Measurements from ENCODE around the gene ZHX3. TPM values are rescaled to one million over a fixed set of nuclear protein-coding genes. Genes with fewer than 3 reads are reported as not detected.

The ZHX3 gene
- total and polyA plus RNA-seq, 2 donors from 2014 or later = 24.7 to 153 TPM

DNA sequence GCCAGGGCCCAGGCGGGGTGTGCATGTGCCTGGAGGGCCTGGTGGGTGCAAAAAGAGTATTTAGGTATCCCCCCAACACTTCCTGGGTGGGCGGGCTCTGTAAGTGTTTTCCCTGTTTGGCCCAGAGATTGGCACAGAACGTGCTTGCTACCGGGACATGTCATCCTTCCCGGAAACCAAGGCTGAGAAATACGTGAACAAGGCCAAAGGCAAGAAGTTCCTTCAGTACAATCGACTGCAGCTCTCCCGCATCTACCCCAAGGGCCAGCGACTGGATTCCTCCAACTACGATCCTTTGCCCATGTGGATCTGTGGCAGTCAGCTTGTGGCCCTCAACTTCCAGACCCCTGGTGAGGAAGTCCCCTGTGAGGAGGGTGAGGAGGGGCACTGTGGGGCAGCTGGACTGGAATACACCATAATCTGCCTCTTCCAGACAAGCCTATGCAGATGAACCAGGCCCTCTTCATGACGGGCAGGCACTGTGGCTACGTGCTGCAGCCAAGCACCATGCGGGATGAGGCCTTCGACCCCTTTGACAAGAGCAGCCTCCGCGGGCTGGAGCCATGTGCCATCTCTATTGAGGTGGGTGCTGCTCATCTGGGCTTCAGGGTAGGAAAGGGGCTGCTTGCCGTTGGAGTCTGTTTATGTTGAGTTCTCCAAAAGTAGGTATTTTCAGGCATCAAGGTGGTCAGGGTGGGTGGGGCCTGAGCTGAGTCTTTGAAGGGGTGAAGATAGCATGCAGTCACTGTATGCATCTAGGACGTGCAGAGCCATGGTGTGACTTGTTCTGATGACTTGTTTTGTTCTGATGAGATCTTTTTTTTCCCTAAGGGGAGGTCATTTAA lies 145.0 kb downstream of the ZHX3 start:
- no peaks in the 10 kb centered on the region for H3K9me3 ChIP-seq (ENCODE audit: control insufficient read depth in 2 of 3, insufficient read depth in 1 of 3, low read length in 3 of 3)
- H3K27ac ChIP-seq (ENCODE audit: low read depth in 2 of 2, low read length in 2 of 2) = peak overlapping the region; percentile 9 to 71
- FAIRE-seq = no peak
- H3K9ac ChIP-seq (ENCODE audit: low read length in 3 of 3) = no peak overlapping the region
- H3K36me3 ChIP-seq (ENCODE audit: control insufficient read depth in 2 of 3, insufficient read depth in 3 of 3, low read length in 3 of 3) = peaks cover 16 to 44% (median 33%) of the 10 kb centered on the region in 3 donors
- DNase-seq = peak in 3 of 5 donors; percentile 7 to 67 (median 42)
- intact Hi-C loops (cut with DNase I) = loop anchor here (5.0 to 10.0 kb wide), 2 partner anchors 62 to 165 kb away; no protein-coding TSS in a partner anchor
- TF ChIP-seq, protein P1, sequence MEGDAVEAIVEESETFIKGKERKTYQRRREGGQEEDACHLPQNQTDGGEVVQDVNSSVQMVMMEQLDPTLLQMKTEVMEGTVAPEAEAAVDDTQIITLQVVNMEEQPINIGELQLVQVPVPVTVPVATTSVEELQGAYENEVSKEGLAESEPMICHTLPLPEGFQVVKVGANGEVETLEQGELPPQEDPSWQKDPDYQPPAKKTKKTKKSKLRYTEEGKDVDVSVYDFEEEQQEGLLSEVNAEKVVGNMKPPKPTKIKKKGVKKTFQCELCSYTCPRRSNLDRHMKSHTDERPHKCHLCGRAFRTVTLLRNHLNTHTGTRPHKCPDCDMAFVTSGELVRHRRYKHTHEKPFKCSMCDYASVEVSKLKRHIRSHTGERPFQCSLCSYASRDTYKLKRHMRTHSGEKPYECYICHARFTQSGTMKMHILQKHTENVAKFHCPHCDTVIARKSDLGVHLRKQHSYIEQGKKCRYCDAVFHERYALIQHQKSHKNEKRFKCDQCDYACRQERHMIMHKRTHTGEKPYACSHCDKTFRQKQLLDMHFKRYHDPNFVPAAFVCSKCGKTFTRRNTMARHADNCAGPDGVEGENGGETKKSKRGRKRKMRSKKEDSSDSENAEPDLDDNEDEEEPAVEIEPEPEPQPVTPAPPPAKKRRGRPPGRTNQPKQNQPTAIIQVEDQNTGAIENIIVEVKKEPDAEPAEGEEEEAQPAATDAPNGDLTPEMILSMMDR (IDR thresholded peaks at IDR 0.05; ENCODE audit: borderline replicate concordance, extremely low read depth, insufficient read depth) = no peak
- H3K4me1 ChIP-seq (ENCODE audit: control insufficient read depth in 2 of 3, insufficient read depth in 2 of 3, low read depth in 1 of 3, low read length in 3 of 3) = peaks cover 0 to 11% (median 0%) of the 10 kb centered on the region in 3 donors
- H3K4me3 ChIP-seq (ENCODE audit: low read length in 3 of 3) = no peak overlapping the region
- H3K27me3 ChIP-seq (ENCODE audit: control insufficient read depth, insufficient read depth, low read length) = no peaks in the 10 kb centered on the region

DNA sequence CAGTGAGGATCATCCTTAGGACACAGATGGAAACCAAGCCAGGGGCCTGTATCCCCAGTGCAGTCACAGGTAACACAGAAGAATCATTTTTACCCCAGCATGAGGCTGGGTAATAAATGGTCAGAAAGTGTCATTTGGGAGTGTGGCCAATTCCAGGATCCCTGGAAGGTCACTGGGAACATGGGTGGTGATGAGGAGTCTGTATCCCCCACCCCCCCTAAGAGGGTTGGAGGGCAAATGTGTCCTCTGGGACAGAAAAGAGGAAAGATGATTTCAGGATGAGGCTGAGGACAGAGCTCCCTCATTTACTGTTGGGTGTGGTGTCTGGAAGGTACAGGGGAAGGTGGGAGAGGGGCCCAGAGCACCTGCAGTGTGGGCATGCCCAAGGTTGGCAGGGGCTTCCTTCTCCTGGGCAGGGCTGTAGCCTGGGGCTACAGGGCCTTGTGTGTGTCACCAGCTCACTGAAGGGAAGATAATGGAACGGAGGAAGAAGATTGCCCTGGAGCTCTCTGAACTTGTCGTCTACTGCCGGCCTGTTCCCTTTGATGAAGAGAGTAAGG lies 145.7 kb downstream of the ZHX3 start:
- peaks cover 0 to 9% (median 0%) of the 10 kb centered on the region in 3 donors for H3K4me1 ChIP-seq (ENCODE audit: control insufficient read depth in 2 of 3, insufficient read depth in 2 of 3, low read depth in 1 of 3, low read length in 3 of 3)
- H3K36me3 ChIP-seq (ENCODE audit: control insufficient read depth in 2 of 3, insufficient read depth in 3 of 3, low read length in 3 of 3) = peaks cover 13 to 49% (median 38%) of the 10 kb centered on the region in 3 donors
- H3K27me3 ChIP-seq (ENCODE audit: control insufficient read depth, insufficient read depth, low read length) = no peaks in the 10 kb centered on the region
- no peak overlapping the region for H3K9ac ChIP-seq (ENCODE audit: low read length in 3 of 3)
- intact Hi-C loops (cut with DNase I) = loop anchor here (5.0 to 10.0 kb wide), 2 partner anchors 63 to 165 kb away; no protein-coding TSS in a partner anchor
- no peak overlapping the region for H3K4me3 ChIP-seq (ENCODE audit: low read length in 3 of 3)
- TF ChIP-seq, protein P1 (IDR thresholded peaks at IDR 0.05; ENCODE audit: borderline replicate concordance, extremely low read depth, insufficient read depth) = no peak
- peak overlapping the region; percentile 9 to 71 for H3K27ac ChIP-seq (ENCODE audit: low read depth in 2 of 2, low read length in 2 of 2)
- H3K9me3 ChIP-seq (ENCODE audit: control insufficient read depth in 2 of 3, insufficient read depth in 1 of 3, low read length in 3 of 3) = no peaks in the 10 kb centered on the region
- no peak for FAIRE-seq
- DNase-seq = peak in 1 of 5 donors; percentile 38

DNA sequence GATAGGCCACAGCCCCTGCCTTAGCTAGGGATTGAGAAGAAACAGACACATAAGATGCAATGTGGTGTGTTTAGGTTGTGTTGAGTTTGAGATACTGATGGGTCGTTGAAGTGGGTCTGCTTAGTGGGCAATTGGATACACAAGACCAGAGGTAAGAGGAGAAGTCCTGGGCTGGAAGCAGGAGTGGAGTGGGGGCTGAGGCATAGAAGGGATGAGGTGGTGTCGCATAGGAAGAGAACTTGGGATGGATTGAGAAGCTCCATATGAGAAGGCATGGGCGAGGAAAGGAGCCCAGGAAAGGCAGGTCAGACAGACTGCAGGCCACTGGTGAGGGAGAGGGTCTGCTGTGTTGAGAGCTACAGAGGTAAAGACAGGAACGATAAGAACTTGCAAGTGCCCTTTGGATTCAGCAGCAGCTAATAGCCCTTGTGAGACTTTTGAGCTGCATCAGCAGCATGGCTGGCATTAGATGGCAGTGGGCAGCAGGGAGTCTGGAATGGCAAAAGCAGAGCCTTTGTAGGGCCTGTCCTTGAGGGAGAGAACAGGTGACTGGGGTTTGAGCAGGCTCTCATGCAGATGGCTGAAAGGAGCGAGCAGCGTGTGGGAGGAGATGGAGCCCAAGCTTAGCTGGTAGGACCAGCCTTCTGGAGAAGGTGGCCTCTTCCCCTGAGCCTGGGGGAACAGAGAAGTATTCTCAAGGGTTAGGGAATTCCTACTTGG lies 147.0 kb downstream of the ZHX3 start:
- no peak overlapping the region for H3K27ac ChIP-seq (ENCODE audit: low read depth in 2 of 2, low read length in 2 of 2)
- TF ChIP-seq, protein P1 (IDR thresholded peaks at IDR 0.05; ENCODE audit: borderline replicate concordance, extremely low read depth, insufficient read depth) = no peak
- no peak overlapping the region for H3K9ac ChIP-seq (ENCODE audit: low read length in 3 of 3)
- no peaks in the 10 kb centered on the region for H3K9me3 ChIP-seq (ENCODE audit: control insufficient read depth in 2 of 3, insufficient read depth in 1 of 3, low read length in 3 of 3)
- peaks cover 0 to 9% (median 0%) of the 10 kb centered on the region in 3 donors for H3K4me1 ChIP-seq (ENCODE audit: control insufficient read depth in 2 of 3, insufficient read depth in 2 of 3, low read depth in 1 of 3, low read length in 3 of 3)
- no peak overlapping the region for H3K4me3 ChIP-seq (ENCODE audit: low read length in 3 of 3)
- no peaks in the 10 kb centered on the region for H3K27me3 ChIP-seq (ENCODE audit: control insufficient read depth, insufficient read depth, low read length)
- DNase-seq (peak in 1 of 5 donors; percentile 21), FAIRE-seq (no peak)
- peaks cover 13 to 54% (median 49%) of the 10 kb centered on the region in 3 donors for H3K36me3 ChIP-seq (ENCODE audit: control insufficient read depth in 2 of 3, insufficient read depth in 3 of 3, low read length in 3 of 3)
- intact Hi-C loops (cut with DNase I) = loop anchor here (5.0 to 10.0 kb wide), 2 partner anchors 64 to 167 kb away; no protein-coding TSS in a partner anchor

Measured in kidney (tissue), 14 donors.